Astrocyte of the spinal cord (primary cell): ENCODE data around the gene SH3RF2.
A peak's percentile ranks its signal among the peaks of the same experiment; 100 is the strongest.
"Not testable (repeated sequence)": the region's sequence is repeated elsewhere in the genome, so short reads cannot be mapped to it uniquely, and the experiment has no call there.

ENCODE experiments used
- DNase-seq: peaks from one replicate; pipeline ENCODE4 v3.0.0; 2011; ENCODE audit warnings: low read depth, low spot score
- H3K4me3 ChIP-seq: 2 replicates; pipeline ENCODE4 v1.5.1; 2011; ENCODE audit warnings: low read depth, mild to moderate bottlenecking, low read length, moderate library complexity
- in situ Hi-C: cut with HindIII; loops from 2 replicates; pipeline ENCODE4 v1.10.0; 2017; ENCODE audit warnings: low sequenced_read_pairs
- TF ChIP-seq, protein P1 (sequence below): IDR thresholded peaks from 2 replicates; pipeline ENCODE4 v1.5.1; 2012; ENCODE audit warnings: low read depth, mild to moderate bottlenecking, low read length, inconsistent platforms

Gene SH3RF2

DNA sequence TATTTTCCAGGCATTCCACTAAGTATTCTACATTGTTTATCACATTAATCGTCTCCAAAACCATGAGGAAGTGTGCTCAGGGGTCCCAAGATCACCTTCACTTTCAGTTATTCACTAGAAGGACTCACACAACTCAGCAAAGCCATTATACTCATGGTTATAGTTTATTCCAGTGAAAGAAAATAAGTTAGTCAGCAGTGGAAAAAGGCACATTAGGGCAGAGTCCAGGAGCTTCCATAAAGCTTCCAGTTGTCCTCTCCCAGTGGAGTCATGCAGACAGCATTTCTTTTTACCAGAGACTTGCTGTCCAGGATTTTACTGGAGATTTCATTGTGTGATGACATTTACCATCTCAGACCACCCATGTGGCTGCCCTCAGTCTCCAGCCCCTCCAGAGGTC, 51.5 kb downstream of the SH3RF2 start:
- no peak for DNase-seq
- no peak overlapping the region for H3K4me3 ChIP-seq
- TF ChIP-seq, protein P1, sequence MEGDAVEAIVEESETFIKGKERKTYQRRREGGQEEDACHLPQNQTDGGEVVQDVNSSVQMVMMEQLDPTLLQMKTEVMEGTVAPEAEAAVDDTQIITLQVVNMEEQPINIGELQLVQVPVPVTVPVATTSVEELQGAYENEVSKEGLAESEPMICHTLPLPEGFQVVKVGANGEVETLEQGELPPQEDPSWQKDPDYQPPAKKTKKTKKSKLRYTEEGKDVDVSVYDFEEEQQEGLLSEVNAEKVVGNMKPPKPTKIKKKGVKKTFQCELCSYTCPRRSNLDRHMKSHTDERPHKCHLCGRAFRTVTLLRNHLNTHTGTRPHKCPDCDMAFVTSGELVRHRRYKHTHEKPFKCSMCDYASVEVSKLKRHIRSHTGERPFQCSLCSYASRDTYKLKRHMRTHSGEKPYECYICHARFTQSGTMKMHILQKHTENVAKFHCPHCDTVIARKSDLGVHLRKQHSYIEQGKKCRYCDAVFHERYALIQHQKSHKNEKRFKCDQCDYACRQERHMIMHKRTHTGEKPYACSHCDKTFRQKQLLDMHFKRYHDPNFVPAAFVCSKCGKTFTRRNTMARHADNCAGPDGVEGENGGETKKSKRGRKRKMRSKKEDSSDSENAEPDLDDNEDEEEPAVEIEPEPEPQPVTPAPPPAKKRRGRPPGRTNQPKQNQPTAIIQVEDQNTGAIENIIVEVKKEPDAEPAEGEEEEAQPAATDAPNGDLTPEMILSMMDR = no peak
- in situ Hi-C loops = no loop called here

DNA sequence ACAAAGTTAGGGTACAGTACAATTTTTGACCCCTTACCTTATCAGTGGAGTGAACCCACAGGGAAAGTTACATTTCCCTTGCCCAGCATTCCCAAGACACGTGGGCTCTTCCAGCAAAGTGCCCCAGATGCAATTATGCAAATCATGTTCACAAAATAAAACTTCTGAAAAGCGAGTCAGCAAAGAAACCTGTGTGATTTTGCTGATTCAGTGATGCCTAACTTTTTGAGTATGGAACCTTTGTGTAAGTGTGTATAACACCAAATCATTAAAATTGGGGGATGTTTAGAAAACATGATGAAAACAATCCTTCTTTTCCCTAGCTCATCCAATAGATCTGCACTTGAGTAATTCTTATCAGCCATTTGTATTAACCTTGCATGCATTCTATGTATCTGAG, 52.6 kb downstream of the SH3RF2 start:
- in situ Hi-C loops = no loop called here
- TF ChIP-seq, protein P1 = no peak
- no peak for DNase-seq
- no peak overlapping the region for H3K4me3 ChIP-seq

DNA sequence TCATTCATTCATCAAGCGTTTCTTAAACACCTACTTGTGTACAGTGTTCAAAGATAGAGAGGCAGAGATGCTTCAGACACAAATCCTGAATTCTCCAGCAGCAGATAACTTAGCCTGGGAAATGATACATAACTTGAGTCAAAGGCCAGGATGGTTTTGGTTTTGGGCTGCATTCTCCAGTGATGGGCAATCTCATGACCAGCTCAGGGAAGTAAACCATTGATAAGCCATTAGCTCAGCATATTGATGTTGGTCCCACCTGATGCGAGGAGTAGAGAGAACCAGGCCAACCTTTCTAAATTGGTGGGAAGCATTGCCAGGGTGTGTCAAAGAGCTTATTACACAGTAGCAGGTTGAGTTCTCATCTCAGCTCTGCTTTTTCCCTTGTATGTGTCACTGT, 53.0 kb downstream of the SH3RF2 start:
- TF ChIP-seq, protein P1 = no peak
- H3K4me3 ChIP-seq = no peak overlapping the region
- in situ Hi-C loops = no loop called here
- DNase-seq = no peak

DNA sequence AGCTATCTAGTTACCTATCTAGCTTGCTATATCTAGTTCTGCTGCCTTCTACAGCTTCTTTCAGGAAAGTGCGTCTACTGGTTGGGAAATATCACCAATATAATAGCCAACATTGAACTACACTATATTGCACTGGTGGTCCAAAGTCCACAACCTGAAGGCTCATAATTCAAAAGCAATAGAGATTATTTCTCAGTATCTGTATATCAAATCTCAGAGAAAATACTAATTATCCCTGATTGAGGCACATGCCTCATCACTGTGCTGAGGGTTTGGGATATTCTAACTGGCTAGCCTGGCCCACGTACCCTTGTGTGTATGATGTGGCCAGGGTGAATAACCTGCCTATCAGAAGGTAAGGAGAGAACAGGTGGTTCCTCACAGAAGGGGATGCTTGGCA, 53.8 kb downstream of the SH3RF2 start:
- no peak for DNase-seq
- H3K4me3 ChIP-seq = no peak overlapping the region
- TF ChIP-seq, protein P1 = no peak
- in situ Hi-C loops = no loop called here

DNA sequence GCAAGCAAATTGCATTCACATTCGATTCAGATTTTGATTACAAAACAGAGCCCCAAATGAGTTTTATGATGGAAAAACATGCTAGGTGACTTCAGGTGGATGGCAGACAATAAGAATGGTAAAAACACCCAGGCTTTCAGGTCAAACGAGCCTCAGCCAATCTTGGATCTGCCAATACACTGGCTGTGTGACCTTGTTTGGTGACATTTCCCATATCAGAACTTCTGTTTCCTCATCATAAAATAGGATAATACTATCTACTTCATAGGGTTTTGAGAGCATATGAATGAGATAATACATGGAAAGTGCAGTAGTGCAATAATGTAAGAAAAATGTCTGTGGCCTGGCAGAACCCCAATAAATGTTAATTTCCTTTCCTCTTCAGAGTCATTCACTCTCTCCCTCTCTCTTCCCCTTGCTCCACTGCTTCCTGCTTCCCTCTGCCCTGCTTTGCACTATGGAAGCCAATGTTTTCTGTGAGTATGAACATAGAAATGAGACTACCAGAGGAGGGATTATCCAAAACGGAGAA, 54.7 kb downstream of the SH3RF2 start:
- peak; percentile 63 for DNase-seq
- no peak overlapping the region for H3K4me3 ChIP-seq
- in situ Hi-C loops = no loop called here
- TF ChIP-seq, protein P1 = no peak

DNA sequence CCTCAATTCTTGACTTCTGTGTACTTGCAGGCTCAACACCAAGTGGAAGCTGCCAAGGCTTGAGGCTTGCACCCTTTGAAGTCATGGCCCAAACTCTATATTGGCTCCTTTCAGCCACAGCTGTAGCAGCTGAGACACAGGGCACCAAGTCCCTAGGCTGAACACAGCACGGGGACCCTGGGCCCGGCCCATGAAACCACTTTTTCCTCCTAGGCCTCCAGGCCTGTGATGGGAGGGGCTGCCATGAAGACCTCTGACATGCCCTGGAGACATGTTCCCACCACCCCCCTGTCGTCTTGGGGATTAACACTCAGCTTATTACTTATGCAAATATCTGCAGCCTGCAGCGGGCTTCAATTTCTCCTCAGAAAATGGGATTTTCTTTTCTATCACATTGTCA, 57.2 kb downstream of the SH3RF2 start:
- in situ Hi-C loops, H3K4me3 ChIP-seq, DNase-seq: not testable (repeated sequence)

DNA sequence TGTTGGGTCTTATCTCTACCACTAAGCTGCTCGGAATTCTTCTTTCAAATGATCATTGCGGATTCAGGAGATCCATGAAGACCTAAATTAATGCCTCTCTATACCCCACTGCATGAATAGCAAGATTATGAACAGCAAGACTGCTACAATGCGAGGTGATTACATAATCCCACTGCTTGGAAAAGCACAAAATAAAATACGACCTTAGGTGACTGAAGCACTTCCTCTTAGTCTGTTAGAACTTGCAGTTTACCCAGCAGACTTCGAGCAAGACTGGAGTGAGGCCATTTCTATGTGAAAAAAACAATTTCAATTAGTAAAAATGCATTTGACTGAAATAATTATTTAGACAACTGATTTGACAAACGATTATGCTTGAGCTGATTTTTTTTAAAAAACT, 59.8 kb downstream of the SH3RF2 start:
- no peak overlapping the region for H3K4me3 ChIP-seq
- TF ChIP-seq, protein P1 = no peak
- in situ Hi-C loops = no loop called here
- no peak for DNase-seq
